Epithelial cell of proximal tubule (primary cell): ENCODE data around the gene PDLIM7. TPM values are rescaled to one million over a fixed set of nuclear protein-coding genes. Genes with fewer than 3 reads are reported as not detected.
A peak's percentile ranks its signal among the peaks of the same experiment; 100 is the strongest.

Source experiments
- DNase-seq: peaks from one replicate; pipeline ENCODE4 v3.0.0-alpha.2; 2011; ENCODE audit warnings: low read depth
- H3K4me3 ChIP-seq: 2 replicates; pipeline ENCODE4 v1.5.1; 2011; ENCODE audit warnings: low read depth, mild to moderate bottlenecking, low read length
- total RNA-seq: library from RNA; depleted of rRNA; stranded (reverse); fragments of >200 nt; gene quantifications from 2 replicates; pipeline ENCODE4 v1.2.3, GENCODE V29; 2015
- TF ChIP-seq, protein P1 (sequence below): conservative IDR thresholded peaks from 2 replicates; pipeline ENCODE4 v1.5.1; 2012; ENCODE audit warnings: low read depth, mild to moderate bottlenecking, low read length

Gene PDLIM7
- total RNA-seq, 1 donor from 2014 or later = 286 TPM

DNA sequence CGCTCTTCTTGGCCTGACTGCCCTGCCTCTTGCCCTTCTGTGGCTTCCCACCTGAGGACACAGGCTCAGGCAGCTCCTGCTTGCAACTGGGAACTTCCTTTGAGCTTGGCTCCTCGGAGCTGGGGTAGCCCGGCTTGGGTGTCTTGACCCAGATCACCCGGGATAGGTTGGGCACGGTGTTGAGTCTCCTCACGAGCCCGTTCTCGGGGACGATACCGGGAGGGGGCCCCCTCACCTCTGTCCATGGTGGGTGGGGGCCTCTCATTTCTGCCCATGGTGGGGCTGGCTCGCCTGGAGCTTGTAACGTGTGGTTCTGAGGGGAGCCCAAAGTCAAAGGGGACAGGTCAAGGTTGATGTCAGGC lies 27.1 kb upstream of the PDLIM7 start:
- DNase-seq = no peak
- H3K4me3 ChIP-seq = no peak overlapping the region
- TF ChIP-seq, protein P1, sequence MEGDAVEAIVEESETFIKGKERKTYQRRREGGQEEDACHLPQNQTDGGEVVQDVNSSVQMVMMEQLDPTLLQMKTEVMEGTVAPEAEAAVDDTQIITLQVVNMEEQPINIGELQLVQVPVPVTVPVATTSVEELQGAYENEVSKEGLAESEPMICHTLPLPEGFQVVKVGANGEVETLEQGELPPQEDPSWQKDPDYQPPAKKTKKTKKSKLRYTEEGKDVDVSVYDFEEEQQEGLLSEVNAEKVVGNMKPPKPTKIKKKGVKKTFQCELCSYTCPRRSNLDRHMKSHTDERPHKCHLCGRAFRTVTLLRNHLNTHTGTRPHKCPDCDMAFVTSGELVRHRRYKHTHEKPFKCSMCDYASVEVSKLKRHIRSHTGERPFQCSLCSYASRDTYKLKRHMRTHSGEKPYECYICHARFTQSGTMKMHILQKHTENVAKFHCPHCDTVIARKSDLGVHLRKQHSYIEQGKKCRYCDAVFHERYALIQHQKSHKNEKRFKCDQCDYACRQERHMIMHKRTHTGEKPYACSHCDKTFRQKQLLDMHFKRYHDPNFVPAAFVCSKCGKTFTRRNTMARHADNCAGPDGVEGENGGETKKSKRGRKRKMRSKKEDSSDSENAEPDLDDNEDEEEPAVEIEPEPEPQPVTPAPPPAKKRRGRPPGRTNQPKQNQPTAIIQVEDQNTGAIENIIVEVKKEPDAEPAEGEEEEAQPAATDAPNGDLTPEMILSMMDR = no peak

DNA sequence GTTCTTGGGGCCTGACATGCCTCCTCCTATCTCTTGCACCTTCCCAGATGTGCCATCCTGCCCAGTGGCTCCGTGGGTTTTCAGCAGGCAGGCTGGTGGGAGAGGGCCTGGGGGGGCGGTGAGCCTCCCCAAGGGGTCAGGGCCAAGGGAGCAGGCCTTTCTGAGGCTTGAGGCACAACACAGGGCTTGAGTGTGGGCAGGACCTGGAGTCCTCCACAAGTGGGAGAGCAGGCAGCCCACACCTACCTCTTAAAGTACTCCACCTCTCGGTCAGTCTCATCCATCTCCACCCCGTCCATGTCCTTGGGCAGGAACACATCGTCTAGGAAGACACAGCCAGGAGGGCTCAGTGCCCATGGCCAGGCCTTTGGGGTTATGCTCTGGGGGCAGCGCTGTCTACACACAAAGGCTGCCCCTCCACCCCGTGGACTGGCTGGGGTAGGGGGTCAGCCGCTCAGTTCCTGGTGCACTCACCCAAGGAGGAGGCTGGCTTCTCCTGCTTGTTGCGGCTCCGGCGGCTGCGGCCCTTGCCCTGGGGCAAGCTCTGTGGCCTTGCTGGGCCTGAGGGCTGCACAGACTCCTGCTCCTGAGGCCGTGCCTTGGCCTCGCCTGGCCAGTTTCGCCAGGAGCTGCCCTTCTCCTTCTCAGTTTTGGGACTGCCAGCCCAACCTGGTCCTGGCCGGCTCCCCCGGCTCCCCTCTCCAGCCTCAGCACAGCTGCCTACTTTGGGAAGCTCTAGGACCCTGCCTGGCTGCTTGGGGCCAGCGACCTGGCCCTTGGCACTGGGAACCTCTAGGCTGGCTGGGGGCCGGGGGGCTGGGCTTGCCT lies 26.5 kb upstream of the PDLIM7 start:
- H3K4me3 ChIP-seq = no peak overlapping the region
- DNase-seq = no peak
- TF ChIP-seq, protein P1 = no peak

DNA sequence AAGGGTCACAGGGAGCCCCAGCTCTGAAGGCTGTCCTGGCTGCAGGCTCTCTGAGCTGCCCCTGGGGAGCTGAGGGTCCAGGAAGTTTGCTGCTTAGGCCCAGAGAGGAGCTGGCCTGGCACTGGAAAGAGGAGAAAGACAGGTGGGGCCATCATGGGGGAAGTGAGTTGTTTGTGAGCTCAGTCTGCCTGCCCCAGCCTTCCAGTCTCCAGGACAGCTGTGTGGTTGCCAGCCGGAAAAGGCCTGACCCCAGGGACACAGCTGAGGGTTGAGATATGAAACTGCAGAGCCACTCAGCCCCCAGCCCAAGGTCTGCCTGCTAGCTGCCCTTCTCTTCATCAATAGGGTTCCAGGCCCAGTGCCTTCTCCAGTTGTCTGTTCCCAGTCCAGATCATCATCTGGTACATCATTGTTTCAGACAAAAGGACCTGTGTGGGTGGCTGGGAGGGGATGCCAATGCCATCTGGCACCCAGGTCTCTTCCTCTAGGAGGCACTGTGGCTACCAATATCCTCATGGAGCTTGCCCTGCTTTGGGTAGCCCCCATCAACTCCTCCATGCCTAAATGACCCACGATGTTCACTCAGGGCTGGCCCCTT lies 23.6 kb upstream of the PDLIM7 start:
- TF ChIP-seq, protein P1 = peak; percentile 30
- no peak overlapping the region for H3K4me3 ChIP-seq

DNA sequence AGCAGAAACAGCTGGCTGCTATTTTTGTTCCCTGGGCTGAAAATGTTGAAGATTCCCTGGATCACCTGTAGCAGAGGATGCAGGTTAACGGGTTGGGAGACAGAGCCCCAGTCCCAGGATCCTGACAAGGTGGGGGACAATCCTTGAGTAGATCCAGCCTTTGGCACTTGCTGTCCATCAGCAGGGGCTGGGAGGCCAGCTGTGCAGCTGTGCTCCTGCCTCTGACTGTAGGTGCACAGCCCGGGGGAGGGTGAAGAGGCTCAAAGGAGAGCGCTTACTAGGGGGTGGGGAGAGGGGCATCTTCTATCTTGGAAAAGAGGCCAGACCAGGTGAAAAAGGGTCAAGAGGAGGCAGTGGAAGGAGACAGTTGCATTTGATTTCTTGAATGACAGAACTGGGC lies 22.9 kb upstream of the PDLIM7 start:
- H3K4me3 ChIP-seq = no peak overlapping the region
- TF ChIP-seq, protein P1 = no peak
- no peak for DNase-seq

More for the DNA sequence above, 23.6 kb upstream of the PDLIM7 start:
- DNase-seq = no peak

DNA sequence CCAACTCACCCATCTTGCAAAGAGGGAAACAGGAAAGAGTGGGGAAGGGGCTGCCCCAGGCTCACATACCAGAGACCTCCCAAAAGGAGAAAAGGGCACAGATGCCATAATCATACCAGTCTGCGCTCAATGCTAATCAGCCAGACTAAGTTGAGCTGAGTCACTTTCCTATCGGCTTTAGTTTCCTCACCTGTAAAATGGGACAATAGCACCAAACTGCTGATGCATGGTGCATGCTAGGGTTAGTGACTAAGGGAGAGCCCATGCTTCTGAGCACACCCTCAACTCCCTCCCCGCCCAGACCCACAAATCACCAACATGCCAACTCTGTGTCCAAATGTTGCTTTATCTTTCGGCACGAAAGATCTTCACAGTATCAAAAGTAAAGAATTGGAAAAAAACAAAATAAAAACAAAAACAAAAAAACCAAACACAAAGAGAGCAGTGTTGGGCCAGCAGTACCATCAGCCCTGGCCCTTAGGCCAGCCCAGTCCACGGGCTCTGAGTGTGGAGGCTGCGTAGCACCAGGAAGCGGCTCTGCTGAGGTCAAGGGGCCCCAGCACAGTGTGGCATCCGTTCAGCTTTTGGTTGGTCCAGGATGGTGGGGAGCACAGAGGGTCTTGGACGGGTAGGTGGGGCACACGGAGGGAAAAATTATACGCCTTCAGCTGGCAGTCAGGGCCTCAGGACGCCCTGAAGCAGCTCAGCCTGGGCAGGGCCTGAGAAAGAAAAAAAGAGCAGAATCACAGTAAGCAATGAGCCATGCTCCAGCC lies 22.2 kb upstream of the PDLIM7 start:
- H3K4me3 ChIP-seq = no peak overlapping the region
- DNase-seq = no peak
- TF ChIP-seq, protein P1 = no peak

DNA sequence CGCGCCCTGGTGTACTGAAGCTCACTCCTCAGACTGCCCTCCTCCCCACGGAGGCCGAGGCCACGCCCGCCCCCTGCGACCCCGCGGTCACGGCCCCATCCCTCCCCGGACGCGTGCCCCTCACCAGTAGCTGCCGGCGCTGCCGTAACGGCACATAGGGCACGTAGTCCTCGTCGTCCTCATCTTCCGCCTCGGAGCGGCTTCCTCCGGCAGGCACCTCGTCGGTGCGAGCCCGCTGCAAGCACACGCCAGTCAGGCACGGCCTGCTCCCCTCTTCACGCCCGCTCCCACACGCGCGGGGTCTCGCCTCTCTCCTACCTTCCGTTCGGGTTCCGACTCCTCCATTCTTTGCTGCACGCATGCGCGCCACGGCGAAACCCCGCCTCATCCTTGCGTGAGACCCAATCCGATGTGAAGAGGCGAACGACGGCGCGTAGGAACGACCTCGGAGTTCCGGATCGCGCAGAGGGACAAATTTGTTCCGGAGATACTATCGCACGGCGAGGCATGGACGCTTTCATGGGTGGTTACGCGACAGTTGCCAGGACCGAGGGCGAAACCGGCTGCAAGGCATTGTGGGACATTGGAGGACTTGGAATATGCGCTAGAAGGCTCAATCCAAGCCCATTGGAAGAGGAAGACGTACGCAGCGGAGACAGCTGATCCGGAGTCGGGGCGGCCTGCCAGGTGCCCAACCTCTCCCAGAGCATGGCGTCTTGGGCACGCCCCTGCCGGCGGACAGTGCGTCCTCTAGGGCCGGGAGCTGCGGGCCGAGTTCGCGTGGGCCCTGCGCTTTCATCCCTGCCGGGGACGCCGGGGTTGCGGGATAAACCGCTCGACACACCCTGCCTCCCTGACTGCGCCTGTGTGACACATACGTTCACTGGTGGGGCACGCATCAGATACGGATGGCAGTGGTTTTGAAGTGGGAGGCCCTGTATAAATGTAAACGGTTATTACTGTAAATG lies 19.5 kb upstream of the PDLIM7 start, which contains the start of gene DDX41:
Gene DDX41, minus strand, starts transcription at position 361 of the 968 bp plus-strand sequence. Its CDS starts 16 bp downstream, at position 345.
- TF ChIP-seq, protein P1 = peak; percentile 5

More for the DNA sequence above, 19.5 kb upstream of the PDLIM7 start, which contains the start of gene DDX41:
- H3K4me3 ChIP-seq = peak within 1 kb of the TSS; percentile 98
- peak; percentile 95 for DNase-seq
